Mucosa of rectum (tissue), 2 donors: ENCODE data around the gene TRRAP.
"Not testable (repeated sequence)": the region's sequence is repeated elsewhere in the genome, so short reads cannot be mapped to it uniquely, and the experiment has no call there.

Source experiments
- H3K27ac ChIP-seq, 2 donors: one replicate each; pipeline ENCODE4 v1.7.0; 2013; ENCODE audit warnings: inconsistent platforms in 2 of 2, low read depth in 2 of 2, low read length in 2 of 2
- H3K27me3 ChIP-seq, 2 donors: one replicate each; pipeline ENCODE4 v1.7.0; 2013; ENCODE audit warnings: low read length in 2 of 2; ENCODE audit not compliant: control insufficient read depth in 2 of 2, insufficient read depth in 2 of 2
- H3K36me3 ChIP-seq, 2 donors: one replicate each; pipeline ENCODE4 v1.7.0; 2013; ENCODE audit warnings: low read length in 2 of 2; ENCODE audit not compliant: control insufficient read depth in 2 of 2, insufficient read depth in 2 of 2
- H3K4me1 ChIP-seq, 2 donors: one replicate each; pipeline ENCODE4 v1.7.0; 2013; ENCODE audit warnings: low read length in 2 of 2, mild to moderate bottlenecking in 1 of 2; ENCODE audit not compliant: control insufficient read depth in 2 of 2, insufficient read depth in 2 of 2
- H3K4me3 ChIP-seq, 2 donors: one replicate each; pipeline ENCODE4 v1.7.0; 2013; ENCODE audit warnings: low read length in 2 of 2
- H3K9ac ChIP-seq, 2 donors: one replicate each; pipeline ENCODE4 v1.7.0; 2013; ENCODE audit warnings: low read length in 2 of 2, low read depth in 1 of 2, mild to moderate bottlenecking in 1 of 2
- H3K9me3 ChIP-seq, 2 donors: one replicate each; pipeline ENCODE4 v1.7.0; 2013; ENCODE audit warnings: low read length in 2 of 2; ENCODE audit not compliant: control insufficient read depth in 2 of 2
- donor health status: healthy.
- donor health status: Normal muscosa, but diverticular disease.

The TRRAP gene

GRCh38 chr7:98841179-98841997, 36.9 kb upstream of the TRRAP start:
- Histone ChIP-seq H3K9ac (no peak overlapping the region), H3K4me1 (no peaks in the 10 kb centered on the region), H3K27me3 (peaks cover 0 to 3% of the 10 kb centered on the region in 2 donors), H3K36me3 (no peaks in the 10 kb centered on the region), H3K4me3 (no peak overlapping the region), H3K9me3 (no peaks in the 10 kb centered on the region), H3K27ac (no peak overlapping the region)

- H3K4me3 ChIP-seq, H3K27me3 ChIP-seq, H3K4me1 ChIP-seq, H3K9ac ChIP-seq, H3K27ac ChIP-seq, H3K36me3 ChIP-seq, H3K9me3 ChIP-seq: not testable (repeated sequence)
Measured at GRCh38 chr7:98842552-98842951, 35.8 kb upstream of the TRRAP start.

GRCh38 chr7:98848918-98849317, 29.4 kb upstream of the TRRAP start:
- H3K9me3 ChIP-seq, result peaks cover 0 to 8% of the 10 kb centered on the region in 2 donors
- no peaks in the 10 kb centered on the region for H3K4me1 ChIP-seq
- no peaks in the 10 kb centered on the region for H3K27me3 ChIP-seq
- no peak overlapping the region for H3K27ac ChIP-seq
- H3K4me3 ChIP-seq, result no peak overlapping the region
- no peaks in the 10 kb centered on the region for H3K36me3 ChIP-seq
- no peak overlapping the region for H3K9ac ChIP-seq

DNA sequence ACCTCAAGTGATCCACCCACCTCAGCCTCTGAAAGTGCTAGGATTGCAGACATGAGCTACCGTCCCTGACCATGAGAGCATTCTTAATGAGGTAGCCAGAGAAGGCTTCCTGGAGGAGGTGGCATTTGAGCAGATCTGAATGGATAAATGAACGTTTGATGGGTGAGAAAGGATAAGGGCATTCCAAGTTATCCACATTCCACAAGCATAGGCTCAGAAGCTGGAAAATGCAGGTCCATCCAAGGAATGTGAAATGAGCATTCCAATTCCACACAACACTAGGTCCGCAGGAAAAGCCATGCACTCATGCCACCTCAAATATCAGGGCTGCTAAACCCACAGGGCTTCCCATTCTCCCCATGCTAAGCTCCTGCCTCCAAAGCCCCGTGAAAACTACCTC, 25.5 kb upstream of the TRRAP start:
- no peaks in the 10 kb centered on the region for H3K36me3 ChIP-seq
- no peak overlapping the region for H3K9ac ChIP-seq
- H3K9me3 ChIP-seq, result peaks cover 0 to 8% of the 10 kb centered on the region in 2 donors
- H3K4me1 ChIP-seq, result no peaks in the 10 kb centered on the region
- H3K4me3 ChIP-seq, result no peak overlapping the region
- no peaks in the 10 kb centered on the region for H3K27me3 ChIP-seq
- no peak overlapping the region for H3K27ac ChIP-seq

DNA sequence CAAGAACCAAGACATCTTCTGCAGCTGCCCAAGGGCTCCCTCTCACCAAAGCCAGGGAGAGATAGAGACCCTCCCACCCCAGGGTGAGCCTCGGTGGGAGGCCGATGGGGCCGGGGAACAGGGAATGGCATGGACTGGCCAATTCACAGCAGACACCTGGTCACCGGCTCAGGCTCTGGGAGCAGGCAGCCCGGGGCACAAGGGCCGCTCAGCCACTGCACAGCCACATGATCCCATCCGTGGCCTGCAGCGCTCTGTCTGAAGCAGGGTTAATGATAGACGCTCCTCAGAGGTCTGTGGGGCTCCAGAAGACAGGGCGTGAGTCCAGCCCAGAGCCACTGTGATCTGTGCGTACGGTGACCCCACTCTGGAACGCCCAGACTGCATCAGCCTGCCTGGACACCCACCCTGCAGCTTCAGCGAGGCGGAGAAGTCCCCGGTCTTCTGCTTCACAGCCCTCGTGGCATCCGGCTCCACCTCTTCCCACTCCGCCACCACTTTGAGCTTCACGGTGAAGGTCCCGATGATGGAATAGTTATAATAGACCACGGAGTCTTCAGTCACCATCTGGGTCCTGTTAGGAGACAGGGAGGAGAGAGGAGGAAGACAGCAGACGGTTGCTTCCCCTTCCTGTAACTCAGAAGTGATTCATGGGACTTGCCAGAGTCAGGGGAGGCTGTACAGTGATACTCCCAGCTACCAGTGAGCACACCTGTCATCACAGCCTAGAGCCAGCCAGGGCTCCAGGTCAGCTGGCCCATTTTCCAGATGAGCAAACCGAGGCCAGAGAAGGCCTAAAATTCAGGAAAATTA, 22.5 kb upstream of the TRRAP start:
- Histone ChIP-seq H3K36me3 (no peaks in the 10 kb centered on the region), H3K9ac (no peak overlapping the region), H3K27ac (no peak overlapping the region), H3K4me1 (no peaks in the 10 kb centered on the region), H3K9me3 (no peaks in the 10 kb centered on the region), H3K4me3 (no peak overlapping the region), H3K27me3 (no peaks in the 10 kb centered on the region)

GRCh38 chr7:98860071-98860470, 18.3 kb upstream of the TRRAP start:
- Histone ChIP-seq H3K9ac (no peak overlapping the region), H3K27ac (no peak overlapping the region), H3K4me1 (no peaks in the 10 kb centered on the region)

DNA sequence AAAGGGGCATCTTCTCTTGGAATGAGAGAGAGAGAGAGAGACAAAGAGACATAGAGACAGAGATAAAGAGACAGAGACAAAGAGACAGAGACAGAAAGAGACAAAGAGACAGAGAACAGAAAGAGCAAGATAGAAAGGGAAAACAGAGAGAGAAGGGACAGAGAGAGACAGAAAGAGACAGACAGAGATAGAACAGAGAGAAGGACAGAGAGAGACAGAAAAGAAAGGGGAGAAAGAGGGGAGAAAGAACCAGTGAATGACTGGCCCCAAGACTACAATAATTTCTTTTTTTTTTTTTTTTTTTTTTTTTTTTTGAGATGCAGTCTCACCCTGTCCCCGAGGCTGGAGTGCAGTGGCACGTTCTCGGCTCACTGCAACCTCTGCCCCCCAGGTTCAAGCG, 16.1 kb upstream of the TRRAP start:
- H3K9ac ChIP-seq, result no peak overlapping the region
- no peaks in the 10 kb centered on the region for H3K36me3 ChIP-seq
- H3K4me1 ChIP-seq, result no peaks in the 10 kb centered on the region

More at GRCh38 chr7:98860071-98860470, 18.3 kb upstream of the TRRAP start:
- Histone ChIP-seq H3K27me3 (peaks cover 0 to 3% of the 10 kb centered on the region in 2 donors), H3K36me3 (no peaks in the 10 kb centered on the region), H3K9me3 (no peaks in the 10 kb centered on the region), H3K4me3 (no peak overlapping the region)

GRCh38 chr7:98862716-98863420, 15.5 kb upstream of the TRRAP start:
- no peak overlapping the region for H3K9ac ChIP-seq
- no peak overlapping the region for H3K27ac ChIP-seq
- peaks cover 0 to 3% of the 10 kb centered on the region in 2 donors for H3K27me3 ChIP-seq
- H3K9me3 ChIP-seq, result no peaks in the 10 kb centered on the region
- H3K4me1 ChIP-seq, result no peaks in the 10 kb centered on the region
- H3K4me3 ChIP-seq, result no peak overlapping the region
- no peaks in the 10 kb centered on the region for H3K36me3 ChIP-seq

More for the DNA sequence above, 16.1 kb upstream of the TRRAP start:
- H3K9me3 ChIP-seq, result no peaks in the 10 kb centered on the region
- H3K27me3 ChIP-seq, result peaks cover 0 to 3% of the 10 kb centered on the region in 2 donors
- H3K4me3 ChIP-seq, result no peak overlapping the region
- no peak overlapping the region for H3K27ac ChIP-seq

DNA sequence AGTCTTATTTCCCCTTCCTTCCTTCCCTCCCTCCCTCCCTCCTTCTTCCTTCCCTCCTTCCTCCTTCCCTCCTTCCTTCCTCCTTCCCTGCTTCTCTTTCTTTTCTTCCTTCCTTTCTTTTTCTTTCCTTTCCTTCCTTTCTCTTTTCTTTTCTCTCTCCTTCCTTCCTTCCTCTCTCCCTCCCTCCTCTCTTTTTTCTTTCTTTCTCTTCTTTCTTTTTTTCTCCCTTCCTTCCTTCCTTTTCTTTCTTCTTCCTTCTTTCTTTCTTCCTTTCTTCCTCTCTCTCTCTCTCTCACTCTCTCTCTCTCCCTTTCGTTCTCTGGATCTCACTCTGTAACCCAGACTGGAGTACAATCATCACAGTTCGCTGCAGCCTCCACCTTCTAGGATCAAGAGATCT, 14.7 kb upstream of the TRRAP start:
- Histone ChIP-seq H3K27me3 (peaks cover 0 to 8% of the 10 kb centered on the region in 2 donors), H3K4me1 (no peaks in the 10 kb centered on the region), H3K9me3 (no peaks in the 10 kb centered on the region), H3K27ac (no peak overlapping the region), H3K9ac (no peak overlapping the region), H3K36me3 (no peaks in the 10 kb centered on the region), H3K4me3 (no peak overlapping the region)
